ENCODE data around the gene FXYD7.

DNA sequence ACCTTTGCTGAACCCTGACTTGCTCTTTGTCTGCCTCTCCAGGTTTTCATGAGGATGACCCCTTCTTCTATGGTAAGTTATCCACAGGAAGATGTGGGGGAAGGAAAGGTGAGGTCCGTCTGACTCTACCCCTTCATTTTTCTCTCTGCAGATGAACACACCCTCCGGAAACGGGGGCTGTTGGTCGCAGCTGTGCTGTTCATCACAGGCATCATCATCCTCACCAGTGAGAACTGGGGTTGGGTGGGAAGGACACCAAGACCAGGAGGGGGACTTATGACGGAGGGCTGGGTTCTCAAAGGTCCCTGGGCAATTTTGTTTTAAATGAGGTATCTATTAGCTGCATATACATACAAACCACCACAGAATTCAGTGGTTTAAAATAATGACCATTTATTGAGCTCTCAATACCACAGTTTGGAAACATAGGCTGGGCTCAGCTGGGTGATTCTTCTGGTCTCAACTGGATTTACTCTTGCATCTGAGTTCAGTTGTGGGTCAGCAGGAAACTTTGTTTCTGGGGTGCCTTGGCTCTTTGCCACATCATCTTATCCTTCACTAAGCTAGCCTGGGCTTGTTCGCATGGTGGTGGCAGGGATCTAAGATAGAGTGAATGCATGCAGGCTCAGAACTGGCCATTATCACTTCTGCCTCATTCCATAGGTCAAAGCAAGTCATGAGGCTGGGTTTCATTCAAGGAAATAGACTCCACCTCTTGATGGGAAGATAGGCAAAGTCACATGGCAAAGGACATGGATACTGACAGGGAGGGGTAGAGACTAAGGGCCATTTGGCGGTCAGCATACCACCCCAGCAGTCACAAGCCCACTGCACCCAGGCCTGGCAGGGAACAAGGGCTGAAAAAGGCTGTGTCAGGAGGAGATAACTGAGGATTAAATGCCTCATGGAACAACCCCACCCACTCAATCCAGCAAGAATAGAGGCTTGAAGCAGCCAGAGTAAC lies 23.3 kb downstream of the FXYD7 start:
- TF ChIP-seq CTCF (CRISPR knock-in tag; IDR thresholded peaks at IDR 0.05) = no peak
- TF ChIP-seq POLR2AphosphoS5 (IDR thresholded peaks at IDR 0.05; ENCODE audit: low read depth, low read length) = no peak
- no peak for TF ChIP-seq ZFP36 (IDR thresholded peaks at IDR 0.05; ENCODE audit: borderline replicate concordance, low read depth, low read length, partially characterized antibody)

Data from HepG2 (cell line).